ENCODE data around the gene PRAME. TPM values are rescaled to one million over a fixed set of nuclear protein-coding genes. Genes with fewer than 3 reads are reported as not detected.

The PRAME gene
- total and polyA plus RNA-seq, 2 of the 13 experiments (the other 11 are each of a cell fraction or from before 2014, with no cell fraction given), result 0.11 to 0.83 TPM

DNA sequence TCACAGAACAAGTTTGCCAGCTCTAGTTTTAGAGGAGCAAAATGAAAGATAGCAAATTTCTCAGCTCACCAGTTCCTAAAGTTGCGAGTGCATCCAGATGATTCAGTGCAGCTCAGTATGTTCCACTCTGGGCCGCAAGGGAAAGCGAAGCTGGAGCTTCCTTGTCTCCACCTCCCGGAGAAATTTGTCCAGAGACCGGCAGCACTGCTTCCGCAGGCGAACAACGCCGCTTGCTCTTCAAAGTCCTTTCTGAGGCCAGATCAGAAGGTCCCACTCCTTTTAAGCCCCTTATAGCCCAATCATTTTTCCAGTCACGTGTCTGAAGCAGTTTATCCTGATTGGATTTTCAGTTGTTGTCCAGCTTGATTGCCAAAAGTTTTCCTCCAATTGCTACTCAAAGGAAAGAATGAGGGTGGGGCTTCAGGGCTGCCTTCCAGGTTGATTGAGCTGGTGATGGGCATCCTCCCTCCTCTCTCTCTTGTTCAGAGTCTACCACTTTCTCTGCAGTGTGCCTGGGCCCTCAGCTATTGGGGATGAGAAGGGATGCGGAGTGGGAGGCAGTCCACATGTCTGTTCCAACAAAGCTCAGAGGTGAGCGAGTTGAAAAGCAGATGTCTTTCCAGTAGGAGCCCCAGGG lies 38.9 kb downstream of the PRAME start, which contains the start of gene ZNF280A (continued):
- TF ChIP-seq, protein P1, sequence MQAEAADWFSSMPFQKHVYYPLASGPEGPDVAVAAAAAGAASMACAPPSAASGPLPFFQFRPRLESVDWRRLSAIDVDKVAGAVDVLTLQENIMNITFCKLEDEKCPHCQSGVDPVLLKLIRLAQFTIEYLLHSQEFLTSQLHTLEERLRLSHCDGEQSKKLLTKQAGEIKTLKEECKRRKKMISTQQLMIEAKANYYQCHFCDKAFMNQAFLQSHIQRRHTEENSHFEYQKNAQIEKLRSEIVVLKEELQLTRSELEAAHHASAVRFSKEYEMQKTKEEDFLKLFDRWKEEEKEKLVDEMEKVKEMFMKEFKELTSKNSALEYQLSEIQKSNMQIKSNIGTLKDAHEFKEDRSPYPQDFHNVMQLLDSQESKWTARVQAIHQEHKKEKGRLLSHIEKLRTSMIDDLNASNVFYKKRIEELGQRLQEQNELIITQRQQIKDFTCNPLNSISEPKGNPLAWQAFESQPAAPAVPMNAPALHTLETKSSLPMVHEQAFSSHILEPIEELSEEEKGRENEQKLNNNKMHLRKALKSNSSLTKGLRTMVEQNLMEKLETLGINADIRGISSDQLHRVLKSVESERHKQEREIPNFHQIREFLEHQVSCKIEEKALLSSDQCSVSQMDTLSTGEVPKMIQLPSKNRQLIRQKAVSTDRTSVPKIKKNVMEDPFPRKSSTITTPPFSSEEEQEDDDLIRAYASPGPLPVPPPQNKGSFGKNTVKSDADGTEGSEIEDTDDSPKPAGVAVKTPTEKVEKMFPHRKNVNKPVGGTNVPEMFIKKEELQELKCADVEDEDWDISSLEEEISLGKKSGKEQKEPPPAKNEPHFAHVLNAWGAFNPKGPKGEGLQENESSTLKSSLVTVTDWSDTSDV (CRISPR knock-in tag; IDR thresholded peaks at IDR 0.05), result no peak
- TF ChIP-seq ZNF260 (CRISPR knock-in tag; IDR thresholded peaks at IDR 0.05; ENCODE audit: borderline replicate concordance, low read depth) (no peak), ZKSCAN5 (CRISPR knock-in tag; IDR thresholded peaks at IDR 0.05) (no peak), ZNF180 (CRISPR knock-in tag; IDR thresholded peaks at IDR 0.05; ENCODE audit: borderline replicate concordance, low read depth) (no peak), HIVEP1 (CRISPR knock-in tag; IDR thresholded peaks at IDR 0.05) (no peak), ZBTB43 (CRISPR knock-in tag; conservative IDR thresholded peaks at IDR 0.05) (no peak), ZFP36L2 (CRISPR knock-in tag; IDR thresholded peaks at IDR 0.05) (no peak), MAFF (IDR thresholded peaks at IDR 0.05; ENCODE audit: low read depth, low read length) (no peak), TBX2 (CRISPR knock-in tag; IDR thresholded peaks at IDR 0.05; ENCODE audit: borderline replicate concordance) (peak; percentile 23; the same call in 1 of the 2 replicates), ZFP1 (CRISPR knock-in tag; IDR thresholded peaks at IDR 0.05) (no peak), ZNF768 (CRISPR knock-in tag; IDR thresholded peaks at IDR 0.05) (no peak), ARHGAP35 (CRISPR knock-in tag; IDR thresholded peaks at IDR 0.05; ENCODE audit: borderline replicate concordance) (no peak), POGZ (CRISPR knock-in tag; IDR thresholded peaks at IDR 0.05) (peak; percentile 81), ZNF160 (CRISPR knock-in tag; IDR thresholded peaks at IDR 0.05) (no peak), ARNT2 (CRISPR knock-in tag; IDR thresholded peaks at IDR 0.05; ENCODE audit: low read depth) (no peak), FOXJ3 (CRISPR knock-in tag; IDR thresholded peaks at IDR 0.05; ENCODE audit: borderline replicate concordance) (no peak; the same call in 1 of the 2 replicates), KLF13 (CRISPR knock-in tag; IDR thresholded peaks at IDR 0.05) (no peak), STAT5B (CRISPR knock-in tag; IDR thresholded peaks at IDR 0.05) (no peak), KLF16 (CRISPR knock-in tag; IDR thresholded peaks at IDR 0.05) (peak in 1 of 2 experiments; percentile 24; a peak in 1 of 4 replicates), CHD4 (IDR thresholded peaks at IDR 0.05; ENCODE audit: borderline replicate concordance, low read length) (no peak), ZNF275 (CRISPR knock-in tag; IDR thresholded peaks at IDR 0.05; ENCODE audit: borderline replicate concordance) (no peak)
- TF ChIP-seq, protein P2, sequence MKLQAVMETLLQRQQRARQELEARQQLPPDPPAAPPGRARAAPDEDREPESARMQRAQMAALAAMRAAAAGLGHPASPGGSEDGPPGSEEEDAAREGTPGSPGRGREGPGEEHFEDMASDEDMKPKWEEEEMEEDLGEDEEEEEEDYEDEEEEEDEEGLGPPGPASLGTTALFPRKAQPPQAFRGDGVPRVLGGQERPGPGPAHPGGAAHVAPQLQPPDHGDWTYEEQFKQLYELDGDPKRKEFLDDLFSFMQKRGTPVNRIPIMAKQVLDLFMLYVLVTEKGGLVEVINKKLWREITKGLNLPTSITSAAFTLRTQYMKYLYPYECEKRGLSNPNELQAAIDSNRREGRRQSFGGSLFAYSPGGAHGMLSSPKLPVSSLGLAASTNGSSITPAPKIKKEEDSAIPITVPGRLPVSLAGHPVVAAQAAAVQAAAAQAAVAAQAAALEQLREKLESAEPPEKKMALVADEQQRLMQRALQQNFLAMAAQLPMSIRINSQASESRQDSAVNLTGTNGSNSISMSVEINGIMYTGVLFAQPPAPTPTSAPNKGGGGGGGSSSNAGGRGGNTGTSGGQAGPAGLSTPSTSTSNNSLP (IDR thresholded peaks at IDR 0.05; ENCODE audit: low read depth, low read length), result no peak
- TF ChIP-seq, protein P3, sequence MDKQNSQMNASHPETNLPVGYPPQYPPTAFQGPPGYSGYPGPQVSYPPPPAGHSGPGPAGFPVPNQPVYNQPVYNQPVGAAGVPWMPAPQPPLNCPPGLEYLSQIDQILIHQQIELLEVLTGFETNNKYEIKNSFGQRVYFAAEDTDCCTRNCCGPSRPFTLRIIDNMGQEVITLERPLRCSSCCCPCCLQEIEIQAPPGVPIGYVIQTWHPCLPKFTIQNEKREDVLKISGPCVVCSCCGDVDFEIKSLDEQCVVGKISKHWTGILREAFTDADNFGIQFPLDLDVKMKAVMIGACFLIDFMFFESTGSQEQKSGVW (CRISPR knock-in tag; IDR thresholded peaks at IDR 0.05; ENCODE audit: borderline replicate concordance), result no peak

All from HepG2 (cell line).